Measurements from ENCODE around the gene MPZL2. TPM values are rescaled to one million over a fixed set of nuclear protein-coding genes. Genes with fewer than 3 reads are reported as not detected.

Gene MPZL2
- total and polyA plus RNA-seq, 2 of the 13 experiments (the other 11 are each of a cell fraction or from before 2014, with no cell fraction given), result 27.9 to 53.7 TPM

DNA sequence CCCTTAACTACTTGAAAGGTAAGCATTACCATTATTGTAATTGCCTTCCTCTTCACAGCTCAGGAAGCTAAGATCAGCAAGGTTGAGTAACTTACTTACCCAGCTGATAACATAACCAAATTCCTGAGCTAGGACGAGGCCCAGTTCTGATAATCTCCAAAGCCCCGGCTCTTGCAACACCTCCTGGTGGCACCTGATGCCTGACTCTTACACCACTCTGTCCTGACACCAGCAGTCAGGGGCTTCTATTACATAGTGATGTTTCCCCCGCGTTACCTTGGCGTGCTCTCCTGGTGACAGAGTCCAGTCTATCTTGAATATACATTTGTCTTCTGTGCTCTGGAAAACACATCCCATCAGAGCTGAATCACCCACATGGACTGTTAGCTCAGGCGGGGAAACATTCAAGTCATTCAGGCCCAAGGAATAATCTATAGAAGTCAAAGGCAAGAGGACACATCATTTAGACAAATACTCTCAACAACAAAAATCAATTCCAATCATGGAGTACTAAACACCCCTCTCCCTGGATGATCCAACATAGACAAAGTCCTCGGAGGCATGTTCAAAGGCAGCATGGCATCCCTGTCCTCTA is 51.9 kb downstream of the MPZL2 start (continued):
- peak; percentile 74; the same call in 1 of the 2 replicates for TF ChIP-seq ZNF317 (CRISPR knock-in tag; IDR thresholded peaks at IDR 0.05)
- TF ChIP-seq SYNCRIP (IDR thresholded peaks at IDR 0.05; ENCODE audit: insufficient read depth, low read depth, low read length), result no peak
- TF ChIP-seq CEBPB (IDR thresholded peaks at IDR 0.05; ENCODE audit: borderline replicate concordance, low read depth, low read length), result peak; percentile 99
- peak; percentile 54; the same call in 1 of the 2 replicates for TF ChIP-seq TCF7L2 (IDR thresholded peaks at IDR 0.05; ENCODE audit: low read depth, low read length)
- TF ChIP-seq, protein P1, sequence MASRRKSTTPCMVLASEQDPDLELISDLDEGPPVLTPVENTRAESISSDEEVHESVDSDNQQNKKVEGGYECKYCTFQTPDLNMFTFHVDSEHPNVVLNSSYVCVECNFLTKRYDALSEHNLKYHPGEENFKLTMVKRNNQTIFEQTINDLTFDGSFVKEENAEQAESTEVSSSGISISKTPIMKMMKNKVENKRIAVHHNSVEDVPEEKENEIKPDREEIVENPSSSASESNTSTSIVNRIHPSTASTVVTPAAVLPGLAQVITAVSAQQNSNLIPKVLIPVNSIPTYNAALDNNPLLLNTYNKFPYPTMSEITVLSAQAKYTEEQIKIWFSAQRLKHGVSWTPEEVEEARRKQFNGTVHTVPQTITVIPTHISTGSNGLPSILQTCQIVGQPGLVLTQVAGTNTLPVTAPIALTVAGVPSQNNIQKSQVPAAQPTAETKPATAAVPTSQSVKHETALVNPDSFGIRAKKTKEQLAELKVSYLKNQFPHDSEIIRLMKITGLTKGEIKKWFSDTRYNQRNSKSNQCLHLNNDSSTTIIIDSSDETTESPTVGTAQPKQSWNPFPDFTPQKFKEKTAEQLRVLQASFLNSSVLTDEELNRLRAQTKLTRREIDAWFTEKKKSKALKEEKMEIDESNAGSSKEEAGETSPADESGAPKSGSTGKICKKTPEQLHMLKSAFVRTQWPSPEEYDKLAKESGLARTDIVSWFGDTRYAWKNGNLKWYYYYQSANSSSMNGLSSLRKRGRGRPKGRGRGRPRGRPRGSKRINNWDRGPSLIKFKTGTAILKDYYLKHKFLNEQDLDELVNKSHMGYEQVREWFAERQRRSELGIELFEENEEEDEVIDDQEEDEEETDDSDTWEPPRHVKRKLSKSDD (CRISPR knock-in tag; IDR thresholded peaks at IDR 0.05; ENCODE audit: low read depth), result peak; percentile 80; the same call in 1 of the 2 replicates
- TF ChIP-seq EP300 (IDR thresholded peaks at IDR 0.05; ENCODE audit: low read depth in 2 of 2, low read length in 2 of 2), result peak; percentile 80 to 95; a peak in 3 of 4 replicates
- peak; percentile 98 for TF ChIP-seq EP300 (CRISPR knock-in tag; IDR thresholded peaks at IDR 0.05; ENCODE audit: borderline replicate concordance)
- 0 out of 2 replicates have a peak, but pooled peaks have one; percentile 24 for TF ChIP-seq POLR2G (IDR thresholded peaks at IDR 0.05; ENCODE audit: low read depth, low read length)
- TF ChIP-seq CCAR2 (optimal IDR thresholded peaks at IDR 0.05; ENCODE audit: low read depth, low read length), result peak; percentile 74
- TF ChIP-seq, protein P2, sequence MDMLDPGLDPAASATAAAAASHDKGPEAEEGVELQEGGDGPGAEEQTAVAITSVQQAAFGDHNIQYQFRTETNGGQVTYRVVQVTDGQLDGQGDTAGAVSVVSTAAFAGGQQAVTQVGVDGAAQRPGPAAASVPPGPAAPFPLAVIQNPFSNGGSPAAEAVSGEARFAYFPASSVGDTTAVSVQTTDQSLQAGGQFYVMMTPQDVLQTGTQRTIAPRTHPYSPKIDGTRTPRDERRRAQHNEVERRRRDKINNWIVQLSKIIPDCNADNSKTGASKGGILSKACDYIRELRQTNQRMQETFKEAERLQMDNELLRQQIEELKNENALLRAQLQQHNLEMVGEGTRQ (IDR thresholded peaks at IDR 0.05; ENCODE audit: low read depth, low read length), result no peak
- TF ChIP-seq, protein P2 (CRISPR knock-in tag; IDR thresholded peaks at IDR 0.05; ENCODE audit: borderline replicate concordance), result peak; percentile 39; the same call in 1 of the 2 replicates
- TF ChIP-seq, protein P3, sequence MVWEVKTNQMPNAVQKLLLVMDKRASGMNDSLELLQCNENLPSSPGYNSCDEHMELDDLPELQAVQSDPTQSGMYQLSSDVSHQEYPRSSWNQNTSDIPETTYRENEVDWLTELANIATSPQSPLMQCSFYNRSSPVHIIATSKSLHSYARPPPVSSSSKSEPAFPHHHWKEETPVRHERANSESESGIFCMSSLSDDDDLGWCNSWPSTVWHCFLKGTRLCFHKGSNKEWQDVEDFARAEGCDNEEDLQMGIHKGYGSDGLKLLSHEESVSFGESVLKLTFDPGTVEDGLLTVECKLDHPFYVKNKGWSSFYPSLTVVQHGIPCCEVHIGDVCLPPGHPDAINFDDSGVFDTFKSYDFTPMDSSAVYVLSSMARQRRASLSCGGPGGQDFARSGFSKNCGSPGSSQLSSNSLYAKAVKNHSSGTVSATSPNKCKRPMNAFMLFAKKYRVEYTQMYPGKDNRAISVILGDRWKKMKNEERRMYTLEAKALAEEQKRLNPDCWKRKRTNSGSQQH (CRISPR knock-in tag; IDR thresholded peaks at IDR 0.05; ENCODE audit: low read depth), result no peak
- TF ChIP-seq ZNF547 (CRISPR knock-in tag; IDR thresholded peaks at IDR 0.05), result peak; percentile 30; the same call in 1 of the 2 replicates
- peak; percentile 86 for TF ChIP-seq RXRB (CRISPR knock-in tag; IDR thresholded peaks at IDR 0.05; ENCODE audit: borderline replicate concordance)
- TF ChIP-seq ZNF567 (CRISPR knock-in tag; IDR thresholded peaks at IDR 0.05; ENCODE audit: borderline replicate concordance), result no peak
- 0 out of 2 replicates have a peak, but pooled peaks have one; percentile 64 for TF ChIP-seq ZNF160 (CRISPR knock-in tag; IDR thresholded peaks at IDR 0.05)
- TF ChIP-seq TAF15 (IDR thresholded peaks at IDR 0.05; ENCODE audit: low read depth, low read length, poor library complexity, severe bottlenecking), result no peak
- peak; percentile 74 for TF ChIP-seq KDM6A (CRISPR knock-in tag; IDR thresholded peaks at IDR 0.05; ENCODE audit: low read depth)
- peak; percentile 93 for TF ChIP-seq TARDBP (CRISPR knock-in tag; IDR thresholded peaks at IDR 0.05)
- peak; percentile 92; the same call in 1 of the 2 replicates for TF ChIP-seq RXRA (CRISPR knock-in tag; IDR thresholded peaks at IDR 0.05)
- TF ChIP-seq FOXK2 (IDR thresholded peaks at IDR 0.05), result peak; percentile 62; the same call in 1 of the 2 replicates
- TF ChIP-seq ZNF329 (CRISPR knock-in tag; IDR thresholded peaks at IDR 0.05; ENCODE audit: low read depth), result no peak
